Breast epithelium (tissue), 3 donors: Measurements from ENCODE around the gene RCOR2.

Experiments used
- CTCF ChIP-seq, 3 donors: fragments of 450-650 bp; IDR thresholded peaks; one replicate each; pipeline ENCODE4 v1.5.1; 2016 to 2017; ENCODE audit warnings: antibody characterized with exemption in 3 of 3, mild to moderate bottlenecking in 3 of 3, moderate library complexity in 3 of 3
- POLR2A ChIP-seq: fragments of 450-650 bp; IDR thresholded peaks from one replicate; pipeline ENCODE4 v1.6.1; 2016; ENCODE audit warnings: antibody characterized with exemption, mild to moderate bottlenecking, moderate library complexity

DNA sequence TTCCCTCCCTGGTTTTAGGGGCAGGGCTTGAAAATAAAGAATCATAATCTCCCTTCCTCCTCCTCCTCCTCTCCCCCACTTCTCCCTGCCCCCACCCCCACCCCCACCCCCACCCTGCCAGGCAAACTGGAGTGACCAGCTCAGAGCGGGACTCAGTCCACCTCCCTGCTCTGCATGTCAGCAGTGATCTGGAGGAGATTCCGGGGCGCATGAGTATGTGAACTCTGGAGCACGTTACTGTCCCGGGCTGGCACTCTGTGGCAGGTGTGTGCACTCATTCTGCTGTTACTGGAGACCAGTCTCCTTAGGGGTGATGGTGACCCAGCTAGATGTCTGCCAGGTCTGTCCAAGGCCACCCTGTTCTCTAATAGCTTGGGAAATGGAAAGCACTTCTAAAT, 44.2 kb downstream of the RCOR2 start:
- TF ChIP-seq CTCF (IDR thresholded peaks at IDR 0.05) (no peak), POLR2A (no peak)
